A549 (cell line): ENCODE measurements around the gene PRKN. TPM values are rescaled to one million over a fixed set of nuclear protein-coding genes. Genes with fewer than 3 reads are reported as not detected.

Experiments
- ATAC-seq, 2 experiments: fragments of 200-7000 bp in 1 of 2; fragments of >200 bp in 1 of 2; cut with Nextera tagmentation in 1 of 2; cut with Tn5 transposase in 1 of 2; 3 replicates each; pipeline versions ENCODE4 v1.8.0 to v1.9.1; 2018 to 2020; ENCODE audit warnings: mild to moderate bottlenecking in 1 of 2, moderate library complexity in 1 of 2
- CTCF ChIA-PET: fragments of 300-600 bp; sonication (Branson Sonifier 250); formaldehyde crosslinking; extraction: SDS; loops from one replicate; lab custom pipeline; 2021; ENCODE audit warnings: antibody characterized with exemption, inconsistent platforms; lab: Yijun Ruan, JAX
- POLR2A ChIA-PET: fragments of 350-600 bp; formaldehyde crosslinking; extraction: SDS; loops from one replicate; lab custom pipeline; 2021; ENCODE audit warnings: antibody characterized with exemption, inconsistent platforms; lab: Yijun Ruan, JAX
- DNase-seq, 2 experiments: peaks; one replicate each; pipeline versions ENCODE4 v3.0.0 to v3.0.0-alpha.2; 2011 to 2016; ENCODE audit warnings: low read depth in 1 of 2, low spot score in 1 of 2
- FAIRE-seq: peaks from 2 replicates; lab custom pipeline; 2011; peaks lifted over from hg19 to GRCh38; lab: Jason Lieb, UNC
- H3K27ac ChIP-seq, 2 experiments: fragments of >200 bp; sonication (Bioruptor Twin); formaldehyde crosslinking; 3 replicates each; pipeline ENCODE4 v1.5.1; 2016 to 2017
- H3K4me1 ChIP-seq: fragments of >200 bp; sonication (Bioruptor Twin); formaldehyde crosslinking; 3 replicates; pipeline ENCODE4 v1.6.1; 2016
- H3K4me2 ChIP-seq: fragments of >200 bp; sonication (Bioruptor Twin); formaldehyde crosslinking; 3 replicates; pipeline ENCODE4 v1.6.1; 2016
- H3K4me3 ChIP-seq: fragments of >200 bp; sonication (Bioruptor Twin); formaldehyde crosslinking; 3 replicates; pipeline ENCODE4 v1.5.1; 2016
- H3K9me3 ChIP-seq: fragments of >200 bp; sonication (Bioruptor Twin); formaldehyde crosslinking; 3 replicates; pipeline ENCODE4 v1.6.1; 2016
- ELK1 ChIP-seq: fragments of 150-350 bp; IDR thresholded peaks from 2 replicates; pipeline ENCODE4 v1.6.1; 2014; ENCODE audit warnings: low read depth, mild to moderate bottlenecking, low read length
- EP300 ChIP-seq, 2 experiments: fragments of >200 bp; sonication (Bioruptor Twin); formaldehyde crosslinking; IDR thresholded peaks; 2 replicates in 1 of 2; 3 replicates in 1 of 2; pipeline ENCODE4 v1.6.1; 2016 to 2017
- FOSL2 ChIP-seq, 2 experiments: fragments of 450-650 bp in 1 of 2; fragments of >200 bp in 1 of 2; sonication (Bioruptor Twin) in 1 of 2; formaldehyde crosslinking; IDR thresholded peaks; 2 replicates each; pipeline versions ENCODE4 v1.5.0 to v1.6.1; 2016 to 2020; ENCODE audit warnings: mild to moderate bottlenecking in 1 of 2, moderate library complexity in 1 of 2
- FOXS1 ChIP-seq: fragments of 250-450 bp; sonication (Bioruptor Pico); IDR thresholded peaks from 2 replicates; pipeline ENCODE4 v1.5.0; 2020; ENCODE audit warnings: mild to moderate bottlenecking, moderate library complexity
- GATA3 ChIP-seq: IDR thresholded peaks from 2 replicates; pipeline ENCODE4 v1.6.1; 2012; ENCODE audit warnings: borderline replicate concordance
- HDAC2 ChIP-seq: fragments of 200-600 bp; sonication (generic); IDR thresholded peaks from 2 replicates; pipeline ENCODE4 v1.6.1; 2016
- KDM5A ChIP-seq: fragments of 200-600 bp; sonication (generic); IDR thresholded peaks from 2 replicates; pipeline ENCODE4 v1.6.1; 2016; ENCODE audit warnings: antibody characterized with exemption, mild to moderate bottlenecking
- MYC ChIP-seq: IDR thresholded peaks from 2 replicates; pipeline ENCODE4 v1.6.1; 2012; ENCODE audit warnings: mild to moderate bottlenecking, inconsistent platforms, low read length, improper control_type of control experiment, borderline replicate concordance
- NFE2L2 ChIP-seq: fragments of 150-350 bp; conservative IDR thresholded peaks from 2 replicates; pipeline ENCODE4 v1.6.1; 2014; ENCODE audit warnings: low read length
- PBX3 ChIP-seq: IDR thresholded peaks from 2 replicates; pipeline ENCODE4 v1.6.1; 2012
- PHF8 ChIP-seq: fragments of 200-600 bp; sonication (generic); IDR thresholded peaks from 2 replicates; pipeline ENCODE4 v1.6.1; 2016; ENCODE audit warnings: low read depth, mild to moderate bottlenecking, antibody characterized with exemption, moderate library complexity, borderline replicate concordance
- POLR2AphosphoS2 ChIP-seq: conservative IDR thresholded peaks from 2 replicates; pipeline ENCODE4 v1.6.1; 2012; ENCODE audit warnings: low read length, improper control_type of control experiment, inconsistent platforms
- RAD21 ChIP-seq, 2 experiments: fragments of >200 bp in 1 of 2; sonication (Bioruptor Twin) in 1 of 2; formaldehyde crosslinking in 1 of 2; IDR thresholded peaks in 1 of 2; conservative IDR thresholded peaks in 1 of 2; 2 replicates in 1 of 2; 3 replicates in 1 of 2; pipeline ENCODE4 v1.6.1; 2012 to 2018; ENCODE audit warnings: inconsistent platforms in 1 of 2
- RCOR1 ChIP-seq: fragments of 150-350 bp; IDR thresholded peaks from 2 replicates; pipeline ENCODE4 v1.6.1; 2014; ENCODE audit warnings: antibody characterized with exemption, low read length, low read depth
- SREBF2 ChIP-seq: fragments of 450-650 bp; IDR thresholded peaks from 2 replicates; pipeline ENCODE4 v1.6.1; 2014; ENCODE audit warnings: mild to moderate bottlenecking, moderate library complexity
- USF2 ChIP-seq: fragments of 450-650 bp; IDR thresholded peaks from 2 replicates; pipeline ENCODE4 v1.6.1; 2014; ENCODE audit warnings: antibody characterized with exemption
- ZFP36 ChIP-seq: fragments of 450-650 bp; IDR thresholded peaks from 2 replicates; pipeline ENCODE4 v1.6.1; 2014; ENCODE audit warnings: borderline replicate concordance; ENCODE audit not compliant: partially characterized antibody
- ZNF302 ChIP-seq: fragments of 250-450 bp; sonication (Bioruptor Pico); IDR thresholded peaks from 2 replicates; pipeline ENCODE4 v1.9.0; 2021; ENCODE audit warnings: inconsistent platforms, mild to moderate bottlenecking, moderate library complexity
- ZSCAN20 ChIP-seq: fragments of 250-450 bp; sonication (Bioruptor Pico); IDR thresholded peaks from 2 replicates; pipeline ENCODE4 v1.8.0; 2022; ENCODE audit warnings: mild to moderate bottlenecking, moderate library complexity
- WGBS: methylation state at CpG from one replicate; pipeline ENCODE4 v1.1.6; 2017; ENCODE audit errors: missing lambda C conversion rate; 5-methylcytosine and 5-hydroxymethylcytosine counted together
- polyA plus RNA-seq, 4 experiments: library from polyadenylated mRNA; depleted of rRNA in 3 of 4; stranded (reverse); fragments of >200 nt; fragmentation: RNase III in 1 of 4; extraction: RNeasy Plus Mini Kit Qiagen cat#74134 plus additional on column Dnase treatment in 1 of 4; gene quantifications; 2 replicates in 3 of 4; 3 replicates in 1 of 4; pipeline ENCODE4 v1.2.3, GENCODE V29; 2011 to 2017
- TF ChIP-seq, protein P1 (sequence below): fragments of 200-600 bp; sonication (generic); IDR thresholded peaks from 2 replicates; pipeline ENCODE4 v1.6.1; 2016; ENCODE audit warnings: antibody characterized with exemption, mild to moderate bottlenecking, moderate library complexity
- TF ChIP-seq, protein P2 (sequence below): fragments of >200 bp; sonication (Bioruptor Twin); formaldehyde crosslinking; IDR thresholded peaks from 3 replicates; pipeline ENCODE4 v1.5.1; 2016

The PRKN gene
- polyA plus RNA-seq, 2 of the 4 experiments (the other 2 are of a cell fraction): 0.36 to 0.39 TPM

GRCh38 chr6:161671117-161671516, 1056.4 kb downstream of the PRKN start:
- no peak for ATAC-seq
- 63% methylated on average over 9 of the region's 9 CpGs for WGBS
- no peak overlapping the region for H3K4me2 ChIP-seq
- POLR2A ChIA-PET: no interaction called here
- CTCF ChIA-PET: no interaction called here
- H3K4me3 ChIP-seq: no peak overlapping the region
- no peak overlapping the region for H3K27ac ChIP-seq
- H3K4me1 ChIP-seq: no peaks in the 10 kb centered on the region
- no peak for DNase-seq
- H3K9me3 ChIP-seq: no peaks in the 10 kb centered on the region
- TF ChIP-seq RCOR1 (no peak), FOSL2 (IDR thresholded peaks at IDR 0.05) (no peak), FOSL2 (CRISPR knock-in tag; IDR thresholded peaks at IDR 0.05) (no peak), PHF8 (no peak), PBX3 (no peak), HDAC2 (no peak), POLR2AphosphoS2 (no peak), MYC (no peak), NFE2L2 (no peak), ZSCAN20 (CRISPR knock-in tag) (no peak), ZNF302 (no peak), EP300 (IDR thresholded peaks at IDR 0.05) (no peak), GATA3 (no peak), ELK1 (no peak), RAD21 (conservative IDR thresholded peaks at IDR 0.05 in 1 of 2, IDR thresholded peaks at IDR 0.05 in 1 of 2) (no peak), FOXS1 (CRISPR knock-in tag) (no peak), SREBF2 (no peak)
- TF ChIP-seq, protein P1, sequence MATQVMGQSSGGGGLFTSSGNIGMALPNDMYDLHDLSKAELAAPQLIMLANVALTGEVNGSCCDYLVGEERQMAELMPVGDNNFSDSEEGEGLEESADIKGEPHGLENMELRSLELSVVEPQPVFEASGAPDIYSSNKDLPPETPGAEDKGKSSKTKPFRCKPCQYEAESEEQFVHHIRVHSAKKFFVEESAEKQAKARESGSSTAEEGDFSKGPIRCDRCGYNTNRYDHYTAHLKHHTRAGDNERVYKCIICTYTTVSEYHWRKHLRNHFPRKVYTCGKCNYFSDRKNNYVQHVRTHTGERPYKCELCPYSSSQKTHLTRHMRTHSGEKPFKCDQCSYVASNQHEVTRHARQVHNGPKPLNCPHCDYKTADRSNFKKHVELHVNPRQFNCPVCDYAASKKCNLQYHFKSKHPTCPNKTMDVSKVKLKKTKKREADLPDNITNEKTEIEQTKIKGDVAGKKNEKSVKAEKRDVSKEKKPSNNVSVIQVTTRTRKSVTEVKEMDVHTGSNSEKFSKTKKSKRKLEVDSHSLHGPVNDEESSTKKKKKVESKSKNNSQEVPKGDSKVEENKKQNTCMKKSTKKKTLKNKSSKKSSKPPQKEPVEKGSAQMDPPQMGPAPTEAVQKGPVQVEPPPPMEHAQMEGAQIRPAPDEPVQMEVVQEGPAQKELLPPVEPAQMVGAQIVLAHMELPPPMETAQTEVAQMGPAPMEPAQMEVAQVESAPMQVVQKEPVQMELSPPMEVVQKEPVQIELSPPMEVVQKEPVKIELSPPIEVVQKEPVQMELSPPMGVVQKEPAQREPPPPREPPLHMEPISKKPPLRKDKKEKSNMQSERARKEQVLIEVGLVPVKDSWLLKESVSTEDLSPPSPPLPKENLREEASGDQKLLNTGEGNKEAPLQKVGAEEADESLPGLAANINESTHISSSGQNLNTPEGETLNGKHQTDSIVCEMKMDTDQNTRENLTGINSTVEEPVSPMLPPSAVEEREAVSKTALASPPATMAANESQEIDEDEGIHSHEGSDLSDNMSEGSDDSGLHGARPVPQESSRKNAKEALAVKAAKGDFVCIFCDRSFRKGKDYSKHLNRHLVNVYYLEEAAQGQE: no peak
- TF ChIP-seq, protein P2, sequence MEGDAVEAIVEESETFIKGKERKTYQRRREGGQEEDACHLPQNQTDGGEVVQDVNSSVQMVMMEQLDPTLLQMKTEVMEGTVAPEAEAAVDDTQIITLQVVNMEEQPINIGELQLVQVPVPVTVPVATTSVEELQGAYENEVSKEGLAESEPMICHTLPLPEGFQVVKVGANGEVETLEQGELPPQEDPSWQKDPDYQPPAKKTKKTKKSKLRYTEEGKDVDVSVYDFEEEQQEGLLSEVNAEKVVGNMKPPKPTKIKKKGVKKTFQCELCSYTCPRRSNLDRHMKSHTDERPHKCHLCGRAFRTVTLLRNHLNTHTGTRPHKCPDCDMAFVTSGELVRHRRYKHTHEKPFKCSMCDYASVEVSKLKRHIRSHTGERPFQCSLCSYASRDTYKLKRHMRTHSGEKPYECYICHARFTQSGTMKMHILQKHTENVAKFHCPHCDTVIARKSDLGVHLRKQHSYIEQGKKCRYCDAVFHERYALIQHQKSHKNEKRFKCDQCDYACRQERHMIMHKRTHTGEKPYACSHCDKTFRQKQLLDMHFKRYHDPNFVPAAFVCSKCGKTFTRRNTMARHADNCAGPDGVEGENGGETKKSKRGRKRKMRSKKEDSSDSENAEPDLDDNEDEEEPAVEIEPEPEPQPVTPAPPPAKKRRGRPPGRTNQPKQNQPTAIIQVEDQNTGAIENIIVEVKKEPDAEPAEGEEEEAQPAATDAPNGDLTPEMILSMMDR: no peak
- no peak for FAIRE-seq

- ChIA-PET POLR2A (no interaction called here), CTCF (interaction anchor here (0.6 kb wide), 1 partner anchor 50 kb away, joined by 6 read pairs; no protein-coding TSS in a partner anchor)
- Histone ChIP-seq H3K4me3 (no peak overlapping the region), H3K27ac (no peak overlapping the region), H3K4me2 (no peak overlapping the region), H3K9me3 (no peaks in the 10 kb centered on the region), H3K4me1 (no peaks in the 10 kb centered on the region)
- WGBS: 39% methylated on average over 2 of the region's 2 CpGs
- TF ChIP-seq ZFP36 (no peak), ZNF302 (no peak), KDM5A (no peak), USF2 (no peak)
- DNase-seq (no peak), FAIRE-seq (no peak), ATAC-seq (no peak)
Measured at GRCh38 chr6:161668665-161669064, 1058.9 kb downstream of the PRKN start.
